ENCODE measurements around the gene PPP2R2B. TPM values are rescaled to one million over a fixed set of nuclear protein-coding genes. Genes with fewer than 3 reads are reported as not detected.

The PPP2R2B gene
- total RNA-seq, 1 donor: not detected

GRCh38 chr5:146699664-146700418 lies 178.7 kb downstream of the PPP2R2B start:
- Histone ChIP-seq H3K4me1 (ENCODE audit: insufficient read depth, low read length) (no peaks in the 10 kb centered on the region), H3K27ac (ENCODE audit: low read depth, low read length) (no peak overlapping the region), H3K4me3 (ENCODE audit: insufficient read depth, low read length) (no peak overlapping the region), H4K20me1 (ENCODE audit: insufficient read depth, low read length) (no peaks in the 10 kb centered on the region), H3K9me3 (ENCODE audit: low read depth, low read length) (no peaks in the 10 kb centered on the region), H3K4me2 (ENCODE audit: insufficient read depth, low read length) (no peak overlapping the region), H3K36me3 (ENCODE audit: insufficient read depth, low read length) (no peaks in the 10 kb centered on the region), H3K79me2 (ENCODE audit: insufficient read depth, low read length) (no peaks in the 10 kb centered on the region), H3K27me3 (ENCODE audit: insufficient read depth, low read length) (no peaks in the 10 kb centered on the region), H2AFZ (ENCODE audit: low read length) (no peak overlapping the region)
- DNase-seq (ENCODE audit: insufficient read length, low spot score, missing footprints): no peak
- TF ChIP-seq, protein P1, sequence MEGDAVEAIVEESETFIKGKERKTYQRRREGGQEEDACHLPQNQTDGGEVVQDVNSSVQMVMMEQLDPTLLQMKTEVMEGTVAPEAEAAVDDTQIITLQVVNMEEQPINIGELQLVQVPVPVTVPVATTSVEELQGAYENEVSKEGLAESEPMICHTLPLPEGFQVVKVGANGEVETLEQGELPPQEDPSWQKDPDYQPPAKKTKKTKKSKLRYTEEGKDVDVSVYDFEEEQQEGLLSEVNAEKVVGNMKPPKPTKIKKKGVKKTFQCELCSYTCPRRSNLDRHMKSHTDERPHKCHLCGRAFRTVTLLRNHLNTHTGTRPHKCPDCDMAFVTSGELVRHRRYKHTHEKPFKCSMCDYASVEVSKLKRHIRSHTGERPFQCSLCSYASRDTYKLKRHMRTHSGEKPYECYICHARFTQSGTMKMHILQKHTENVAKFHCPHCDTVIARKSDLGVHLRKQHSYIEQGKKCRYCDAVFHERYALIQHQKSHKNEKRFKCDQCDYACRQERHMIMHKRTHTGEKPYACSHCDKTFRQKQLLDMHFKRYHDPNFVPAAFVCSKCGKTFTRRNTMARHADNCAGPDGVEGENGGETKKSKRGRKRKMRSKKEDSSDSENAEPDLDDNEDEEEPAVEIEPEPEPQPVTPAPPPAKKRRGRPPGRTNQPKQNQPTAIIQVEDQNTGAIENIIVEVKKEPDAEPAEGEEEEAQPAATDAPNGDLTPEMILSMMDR (IDR thresholded peaks at IDR 0.05; ENCODE audit: extremely low read depth, low read depth, low read length): no peak

DNA sequence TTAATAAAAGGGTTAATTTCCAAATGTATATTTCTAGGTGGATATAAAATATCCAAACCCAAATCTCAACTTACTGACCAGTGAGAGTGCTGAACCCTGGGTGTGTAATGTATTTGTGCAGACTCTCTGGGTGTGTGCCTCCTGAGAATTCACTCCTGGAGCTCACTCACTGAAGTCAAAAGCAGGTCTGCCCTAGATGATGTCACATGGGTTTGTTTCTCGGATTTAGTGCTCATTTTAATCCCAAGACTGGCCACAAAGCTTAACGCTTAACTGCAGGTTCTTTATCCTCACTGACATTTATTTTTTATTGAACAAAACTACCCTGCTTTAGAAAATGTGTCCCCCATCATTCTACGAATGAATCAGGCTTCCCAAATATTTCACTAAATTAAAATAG lies 179.4 kb downstream of the PPP2R2B start:
- Histone ChIP-seq H3K4me2 (ENCODE audit: insufficient read depth, low read length) (no peak overlapping the region), H3K4me3 (ENCODE audit: insufficient read depth, low read length) (no peak overlapping the region), H3K79me2 (ENCODE audit: insufficient read depth, low read length) (no peaks in the 10 kb centered on the region), H2AFZ (ENCODE audit: low read length) (no peak overlapping the region), H3K4me1 (ENCODE audit: insufficient read depth, low read length) (no peaks in the 10 kb centered on the region), H3K27ac (ENCODE audit: low read depth, low read length) (no peak overlapping the region), H4K20me1 (ENCODE audit: insufficient read depth, low read length) (no peaks in the 10 kb centered on the region), H3K36me3 (ENCODE audit: insufficient read depth, low read length) (no peaks in the 10 kb centered on the region), H3K27me3 (ENCODE audit: insufficient read depth, low read length) (no peaks in the 10 kb centered on the region), H3K9me3 (ENCODE audit: low read depth, low read length) (no peaks in the 10 kb centered on the region)
- no peak for DNase-seq (ENCODE audit: insufficient read length, low spot score, missing footprints)
- TF ChIP-seq, protein P1 (IDR thresholded peaks at IDR 0.05; ENCODE audit: extremely low read depth, low read depth, low read length): no peak

DNA sequence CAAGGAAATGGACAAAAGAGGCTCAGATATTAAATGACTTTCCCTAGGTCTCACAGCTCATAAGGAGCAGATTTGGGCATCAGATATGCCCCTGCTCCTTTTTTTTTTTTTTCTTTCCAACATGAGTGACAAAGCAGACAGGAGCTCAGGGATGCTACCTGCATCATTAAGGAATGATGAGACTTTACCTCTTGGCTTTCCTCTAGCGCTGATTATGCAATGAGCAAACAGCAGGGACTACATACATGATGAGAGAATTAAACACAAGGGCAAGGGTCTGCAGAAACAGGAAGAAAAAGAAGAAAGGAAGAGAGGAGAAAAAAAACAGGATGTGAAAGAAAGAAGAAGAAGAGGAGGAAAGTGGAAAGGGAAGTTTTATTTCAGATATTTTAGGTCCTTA lies 179.9 kb downstream of the PPP2R2B start:
- H3K36me3 ChIP-seq (ENCODE audit: insufficient read depth, low read length): no peaks in the 10 kb centered on the region
- H3K9me3 ChIP-seq (ENCODE audit: low read depth, low read length): no peaks in the 10 kb centered on the region
- no peak for DNase-seq (ENCODE audit: insufficient read length, low spot score, missing footprints)
- TF ChIP-seq, protein P1 (IDR thresholded peaks at IDR 0.05; ENCODE audit: extremely low read depth, low read depth, low read length): no peak
- no peak overlapping the region for H3K4me3 ChIP-seq (ENCODE audit: insufficient read depth, low read length)
- H2AFZ ChIP-seq (ENCODE audit: low read length): no peak overlapping the region
- H3K27ac ChIP-seq (ENCODE audit: low read depth, low read length): no peak overlapping the region
- H4K20me1 ChIP-seq (ENCODE audit: insufficient read depth, low read length): no peaks in the 10 kb centered on the region
- no peaks in the 10 kb centered on the region for H3K4me1 ChIP-seq (ENCODE audit: insufficient read depth, low read length)
- no peak overlapping the region for H3K4me2 ChIP-seq (ENCODE audit: insufficient read depth, low read length)
- H3K79me2 ChIP-seq (ENCODE audit: insufficient read depth, low read length): no peaks in the 10 kb centered on the region
- H3K27me3 ChIP-seq (ENCODE audit: insufficient read depth, low read length): no peaks in the 10 kb centered on the region

DNA sequence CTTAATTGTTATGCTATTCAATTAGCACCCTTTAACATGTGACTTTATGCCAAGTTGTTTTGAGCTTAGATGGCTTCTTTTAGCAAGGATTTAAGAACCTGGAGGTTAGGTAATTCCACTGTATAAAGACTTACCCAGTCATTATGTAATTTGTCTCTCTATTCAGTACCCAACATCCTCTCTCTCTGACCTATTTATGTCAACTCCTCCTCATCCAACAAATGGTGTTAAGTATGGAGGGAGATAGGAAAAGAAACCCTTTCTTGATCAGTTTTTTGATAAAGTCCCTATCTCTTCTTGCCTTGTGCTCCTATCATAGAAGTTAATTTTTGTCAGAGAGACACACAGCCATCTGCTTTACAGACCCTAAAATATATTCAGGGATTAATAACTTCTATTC lies 181.3 kb downstream of the PPP2R2B start:
- Histone ChIP-seq H3K4me3 (ENCODE audit: insufficient read depth, low read length) (no peak overlapping the region), H3K4me1 (ENCODE audit: insufficient read depth, low read length) (no peaks in the 10 kb centered on the region), H3K27ac (ENCODE audit: low read depth, low read length) (no peak overlapping the region), H3K4me2 (ENCODE audit: insufficient read depth, low read length) (no peak overlapping the region), H3K27me3 (ENCODE audit: insufficient read depth, low read length) (no peaks in the 10 kb centered on the region), H3K9me3 (ENCODE audit: low read depth, low read length) (no peaks in the 10 kb centered on the region), H4K20me1 (ENCODE audit: insufficient read depth, low read length) (no peaks in the 10 kb centered on the region), H2AFZ (ENCODE audit: low read length) (no peak overlapping the region), H3K36me3 (ENCODE audit: insufficient read depth, low read length) (no peaks in the 10 kb centered on the region), H3K79me2 (ENCODE audit: insufficient read depth, low read length) (no peaks in the 10 kb centered on the region)
- TF ChIP-seq, protein P1 (IDR thresholded peaks at IDR 0.05; ENCODE audit: extremely low read depth, low read depth, low read length): no peak
- DNase-seq (ENCODE audit: insufficient read length, low spot score, missing footprints): no peak

Data from osteoblast (primary cell).